OCI-LY3 (cell line): ENCODE measurements around the gene NLRC5.

Experiments used
- EZH2phosphoT487 ChIP-seq: fragments of 200-600 bp; shearing (Covaris generic); IDR thresholded peaks from 2 replicates; pipeline ENCODE4 v1.6.1; 2018; ENCODE audit warnings: antibody characterized with exemption, mixed run types, low read depth
- TF ChIP-seq, protein P1 (sequence below): fragments of 200-600, 300-600 bp; sonication (generic); IDR thresholded peaks from 2 replicates; pipeline ENCODE4 v1.5.1; 2014; ENCODE audit warnings: antibody characterized with exemption, low read length, low read depth

DNA sequence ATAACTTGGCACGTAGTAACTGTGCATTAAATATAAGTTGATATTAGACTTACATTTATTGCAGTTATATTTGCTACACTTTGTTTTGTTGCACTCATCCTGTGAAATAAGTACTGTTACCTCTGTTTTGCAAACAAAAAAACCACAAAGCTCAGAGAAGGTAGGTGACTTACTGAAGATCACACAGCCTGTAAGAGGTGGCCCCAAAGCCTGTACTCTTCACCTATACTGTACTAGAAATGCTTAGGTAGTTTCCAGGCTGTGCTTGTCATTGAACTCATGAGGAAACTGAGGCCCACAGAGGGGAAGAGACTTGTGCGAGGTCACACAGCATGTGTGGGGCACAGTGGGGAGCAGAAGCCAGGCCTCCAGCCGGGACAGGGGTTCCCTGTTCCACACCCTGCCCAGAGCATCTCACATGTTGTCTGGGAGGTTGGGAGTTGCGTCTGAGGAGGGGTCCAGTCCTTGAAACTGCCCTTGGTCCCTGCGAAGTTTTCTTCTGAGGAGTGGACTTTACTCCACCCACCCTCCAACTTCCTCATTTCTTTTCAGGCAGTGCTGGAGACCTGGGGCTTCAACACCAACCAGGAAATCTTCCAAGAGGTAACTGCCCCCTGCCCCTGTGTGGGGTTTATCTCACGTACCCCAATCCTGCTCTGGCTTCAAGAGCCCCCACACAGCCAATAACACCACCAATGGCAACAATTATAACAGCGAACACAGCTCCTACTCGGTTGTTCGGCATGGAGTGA lies 14.6 kb upstream of the NLRC5 start:
- TF ChIP-seq, protein P1, sequence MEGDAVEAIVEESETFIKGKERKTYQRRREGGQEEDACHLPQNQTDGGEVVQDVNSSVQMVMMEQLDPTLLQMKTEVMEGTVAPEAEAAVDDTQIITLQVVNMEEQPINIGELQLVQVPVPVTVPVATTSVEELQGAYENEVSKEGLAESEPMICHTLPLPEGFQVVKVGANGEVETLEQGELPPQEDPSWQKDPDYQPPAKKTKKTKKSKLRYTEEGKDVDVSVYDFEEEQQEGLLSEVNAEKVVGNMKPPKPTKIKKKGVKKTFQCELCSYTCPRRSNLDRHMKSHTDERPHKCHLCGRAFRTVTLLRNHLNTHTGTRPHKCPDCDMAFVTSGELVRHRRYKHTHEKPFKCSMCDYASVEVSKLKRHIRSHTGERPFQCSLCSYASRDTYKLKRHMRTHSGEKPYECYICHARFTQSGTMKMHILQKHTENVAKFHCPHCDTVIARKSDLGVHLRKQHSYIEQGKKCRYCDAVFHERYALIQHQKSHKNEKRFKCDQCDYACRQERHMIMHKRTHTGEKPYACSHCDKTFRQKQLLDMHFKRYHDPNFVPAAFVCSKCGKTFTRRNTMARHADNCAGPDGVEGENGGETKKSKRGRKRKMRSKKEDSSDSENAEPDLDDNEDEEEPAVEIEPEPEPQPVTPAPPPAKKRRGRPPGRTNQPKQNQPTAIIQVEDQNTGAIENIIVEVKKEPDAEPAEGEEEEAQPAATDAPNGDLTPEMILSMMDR = no peak
- no peak for TF ChIP-seq EZH2phosphoT487
